Astrocyte (in vitro differentiated cells and primary cell): ENCODE results near the gene SYCP2.

ENCODE experiments used
- CTCF ChIP-seq: IDR thresholded peaks from 2 replicates; pipeline ENCODE4 v1.5.1; 2011; ENCODE audit warnings: low read depth, mild to moderate bottlenecking, inconsistent platforms, low read length, moderate library complexity; ENCODE audit not compliant: insufficient read depth
- EZH2 ChIP-seq: IDR thresholded peaks from 2 replicates; pipeline ENCODE4 v1.6.1; 2012; ENCODE audit warnings: mild to moderate bottlenecking, low read length, inconsistent platforms; ENCODE audit not compliant: insufficient read depth

DNA sequence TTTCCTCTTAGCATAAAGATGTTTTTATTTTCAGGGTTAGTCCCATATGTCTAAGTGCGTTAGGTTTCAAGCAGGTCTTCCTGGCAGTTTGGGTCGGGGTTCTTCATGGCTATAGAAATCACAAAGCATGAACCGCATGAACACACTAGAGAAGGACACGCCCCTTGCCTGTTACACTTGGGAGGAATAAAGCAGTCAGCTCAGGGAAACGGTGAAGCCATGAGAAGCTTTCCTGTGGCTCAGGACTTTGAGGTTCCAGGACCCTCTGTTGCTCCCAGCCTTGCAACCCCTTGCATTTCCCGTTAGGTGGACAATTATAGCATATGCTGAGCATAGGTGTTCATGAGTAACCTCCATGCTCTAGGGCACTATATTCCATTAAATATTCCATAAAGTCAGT is 96.7 kb downstream of the SYCP2 start:
- TF ChIP-seq EZH2, result no peak
- no peak for TF ChIP-seq CTCF
